Testis (tissue), 3 donors: Measurements from ENCODE around the gene CELF2. TPM values are rescaled to one million over a fixed set of nuclear protein-coding genes. Genes with fewer than 3 reads are reported as not detected.
"Not testable (repeated sequence)": the region's sequence is repeated elsewhere in the genome, so short reads cannot be mapped to it uniquely, and the experiment has no call there.

Experiments
- DNase-seq: peaks from one replicate; pipeline ENCODE4 v3.0.0-alpha.2; 2019
- H3K27ac ChIP-seq, 2 donors: fragments of 200-600 bp; sonication (generic); one replicate each; pipeline ENCODE4 v1.5.1; 2019
- H3K27me3 ChIP-seq: fragments of 200-600 bp; sonication (generic); one replicate; pipeline ENCODE4 v1.5.1; 2019
- H3K36me3 ChIP-seq: fragments of 200-600 bp; sonication (generic); one replicate; pipeline ENCODE4 v1.5.1; 2017; ENCODE audit warnings: low read depth; ENCODE audit errors: missing control alignments
- H3K4me1 ChIP-seq: fragments of 200-600 bp; sonication (generic); one replicate; pipeline ENCODE4 v1.5.1; 2019
- H3K4me3 ChIP-seq, 2 donors: fragments of 200-600 bp; sonication (generic); one replicate each; pipeline ENCODE4 v1.5.1; 2017 to 2019
- H3K9me3 ChIP-seq: fragments of 200-600 bp; sonication (generic); one replicate; pipeline ENCODE4 v1.5.1; 2017
- POLR2A ChIP-seq: fragments of 450-650 bp; IDR thresholded peaks from one replicate; pipeline ENCODE4 v1.6.1; 2017; ENCODE audit warnings: antibody characterized with exemption, mild to moderate bottlenecking, moderate library complexity
- WGBS, 2 donors: methylation state at CpG; one replicate each; pipeline ENCODE4 v1.1.5; 2018; 5-methylcytosine and 5-hydroxymethylcytosine counted together
- intact Hi-C: fragments of 100-400 bp; cut with DNase I; formaldehyde crosslinking; loops from one replicate; pipeline ENCODE4 v1.15.1; 2023; ENCODE audit warnings: low total_unique reads
- polyA plus RNA-seq: library from polyadenylated mRNA; stranded (reverse); fragments of 350-450 nt; fragmentation: Illumina TruSeq; extraction: RNeasy Lipid Tissue Mini Kit (QIAGEN cat#74804); gene quantifications from one replicate; pipeline ENCODE4 v1.2.3, GENCODE V29; 2014; ENCODE audit warnings: low read depth, low replicate concordance; ENCODE audit not compliant: insufficient read depth
- total RNA-seq, 2 donors: library from RNA; depleted of rRNA; stranded (reverse); fragments of >200 nt; gene quantifications; one replicate each; pipeline ENCODE4 v1.2.3, GENCODE V29; 2016
- TF ChIP-seq, protein P1 (sequence below), 3 experiments: fragments of 450-650 bp in 2 of 3; fragments of 200-600 bp in 1 of 3; sonication (generic) in 1 of 3; IDR thresholded peaks; one replicate each; pipeline ENCODE4 v1.5.1; 2016 to 2019; ENCODE audit warnings: antibody characterized with exemption in 3 of 3, mild to moderate bottlenecking in 2 of 3, moderate library complexity in 1 of 3

CELF2 gene
- total and polyA plus RNA-seq, 3 donors from 2014 or later, result 17.5 to 41.6 (median 27.8) TPM

DNA sequence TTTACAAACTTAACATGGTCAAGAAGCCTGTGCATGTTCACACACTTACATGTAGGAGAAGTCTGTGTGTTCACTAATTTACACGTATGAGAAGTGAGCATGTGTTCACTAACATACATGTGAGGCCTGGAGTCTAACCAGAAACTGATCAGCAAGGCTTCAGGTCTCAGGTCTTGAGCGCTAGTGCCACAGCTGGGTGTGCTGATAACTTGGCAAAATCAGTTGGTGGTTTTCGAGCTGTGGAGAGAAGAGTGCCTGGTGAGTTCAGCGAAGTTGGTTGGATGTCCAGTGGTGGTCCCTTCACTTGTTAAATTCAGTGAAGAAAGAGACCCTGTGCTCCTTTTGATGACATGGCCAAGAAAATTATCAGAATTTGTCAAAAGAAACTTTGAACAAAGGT lies 98.7 kb downstream of the CELF2 start:
- Histone ChIP-seq H3K27ac (no peak overlapping the region), H3K36me3 (no peaks in the 10 kb centered on the region), H3K4me1 (no peaks in the 10 kb centered on the region), H3K4me3 (no peak overlapping the region), H3K9me3 (no peaks in the 10 kb centered on the region), H3K27me3 (no peaks in the 10 kb centered on the region)
- intact Hi-C loops, result no loop called here
- 93 to 95% methylated on average over 4 of the region's 4 CpGs for WGBS, 2 donors
- TF ChIP-seq POLR2A, result no peak
- TF ChIP-seq, protein P1, sequence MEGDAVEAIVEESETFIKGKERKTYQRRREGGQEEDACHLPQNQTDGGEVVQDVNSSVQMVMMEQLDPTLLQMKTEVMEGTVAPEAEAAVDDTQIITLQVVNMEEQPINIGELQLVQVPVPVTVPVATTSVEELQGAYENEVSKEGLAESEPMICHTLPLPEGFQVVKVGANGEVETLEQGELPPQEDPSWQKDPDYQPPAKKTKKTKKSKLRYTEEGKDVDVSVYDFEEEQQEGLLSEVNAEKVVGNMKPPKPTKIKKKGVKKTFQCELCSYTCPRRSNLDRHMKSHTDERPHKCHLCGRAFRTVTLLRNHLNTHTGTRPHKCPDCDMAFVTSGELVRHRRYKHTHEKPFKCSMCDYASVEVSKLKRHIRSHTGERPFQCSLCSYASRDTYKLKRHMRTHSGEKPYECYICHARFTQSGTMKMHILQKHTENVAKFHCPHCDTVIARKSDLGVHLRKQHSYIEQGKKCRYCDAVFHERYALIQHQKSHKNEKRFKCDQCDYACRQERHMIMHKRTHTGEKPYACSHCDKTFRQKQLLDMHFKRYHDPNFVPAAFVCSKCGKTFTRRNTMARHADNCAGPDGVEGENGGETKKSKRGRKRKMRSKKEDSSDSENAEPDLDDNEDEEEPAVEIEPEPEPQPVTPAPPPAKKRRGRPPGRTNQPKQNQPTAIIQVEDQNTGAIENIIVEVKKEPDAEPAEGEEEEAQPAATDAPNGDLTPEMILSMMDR (IDR thresholded peaks at IDR 0.05), result no peak
- no peak for DNase-seq

DNA sequence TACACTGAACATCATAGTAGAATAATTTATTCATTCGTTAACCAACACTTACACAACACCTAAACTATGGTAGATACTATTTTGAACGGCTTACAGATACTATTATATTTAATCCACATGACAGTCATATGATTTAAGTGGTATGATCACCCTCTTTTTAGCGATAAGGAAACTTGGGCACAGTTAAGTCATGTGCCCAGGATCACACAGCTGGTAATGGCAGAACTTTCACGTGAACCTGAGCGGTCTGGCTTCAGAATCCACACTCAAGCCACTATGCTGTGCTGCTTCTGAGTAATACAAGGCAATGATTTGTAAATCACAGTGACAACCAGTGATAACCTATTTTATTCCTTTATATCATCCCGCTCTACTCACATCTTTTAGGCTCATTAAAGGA lies 99.1 kb downstream of the CELF2 start:
- no peaks in the 10 kb centered on the region for H3K27me3 ChIP-seq
- no peak for TF ChIP-seq POLR2A
- TF ChIP-seq, protein P1 (IDR thresholded peaks at IDR 0.05), result no peak
- 81 to 89% methylated on average over 6 of the region's 6 CpGs for WGBS, 2 donors
- no peak overlapping the region for H3K27ac ChIP-seq
- no peak for DNase-seq
- no peaks in the 10 kb centered on the region for H3K4me1 ChIP-seq
- no peaks in the 10 kb centered on the region for H3K9me3 ChIP-seq
- no peaks in the 10 kb centered on the region for H3K36me3 ChIP-seq
- intact Hi-C loops, result no loop called here
- no peak overlapping the region for H3K4me3 ChIP-seq

DNA sequence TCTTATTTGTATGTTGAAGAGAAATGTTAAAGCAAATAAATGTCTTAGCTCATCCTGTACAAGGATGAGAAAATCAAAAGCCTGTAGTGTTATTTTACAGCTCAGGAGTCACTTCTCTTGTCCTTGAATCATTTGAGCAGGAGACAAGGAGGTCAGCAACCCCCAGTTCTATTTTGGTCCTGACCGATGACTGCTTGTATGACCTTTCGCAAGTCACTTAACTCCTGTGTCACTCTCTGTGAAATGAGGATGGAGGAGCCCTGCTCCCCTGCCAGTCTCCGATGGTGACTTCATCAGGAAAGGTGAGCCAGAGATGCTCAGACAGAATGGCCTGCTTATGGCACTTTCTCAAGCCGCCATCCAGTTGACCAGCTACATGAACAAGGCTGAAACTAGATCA lies 101.0 kb downstream of the CELF2 start:
- intact Hi-C loops, result no loop called here
- TF ChIP-seq, protein P1 (IDR thresholded peaks at IDR 0.05), result no peak
- no peak for TF ChIP-seq POLR2A
- no peaks in the 10 kb centered on the region for H3K4me1 ChIP-seq
- no peak overlapping the region for H3K27ac ChIP-seq
- no peak overlapping the region for H3K4me3 ChIP-seq
- H3K9me3 ChIP-seq, result no peaks in the 10 kb centered on the region
- H3K27me3 ChIP-seq, result no peaks in the 10 kb centered on the region
- 85 to 89% methylated on average over 4 of the region's 4 CpGs for WGBS, 2 donors
- H3K36me3 ChIP-seq, result no peaks in the 10 kb centered on the region
- DNase-seq, result no peak

DNA sequence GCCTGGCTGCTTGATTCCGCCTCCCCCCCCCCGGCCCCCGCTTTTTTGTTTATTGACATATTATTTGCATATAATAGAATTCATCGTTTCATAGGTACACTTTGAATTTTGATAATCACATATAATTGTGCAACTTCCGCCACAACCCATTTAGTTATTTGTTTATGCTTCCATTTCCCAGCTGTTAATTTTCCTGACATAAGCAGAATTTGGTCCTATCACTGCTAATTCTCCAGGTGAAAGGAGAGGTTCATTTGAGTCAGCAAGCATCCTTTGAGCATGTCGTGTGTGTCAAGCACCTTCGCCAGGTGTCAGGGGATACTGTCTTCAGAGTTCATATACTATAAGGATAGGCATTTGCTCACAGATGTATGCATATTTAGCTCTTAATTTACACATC lies 102.2 kb downstream of the CELF2 start:
- Histone ChIP-seq H3K4me1 (no peaks in the 10 kb centered on the region), H3K9me3 (no peaks in the 10 kb centered on the region), H3K4me3 (no peak overlapping the region), H3K36me3 (no peaks in the 10 kb centered on the region), H3K27ac (no peak overlapping the region), H3K27me3 (no peaks in the 10 kb centered on the region)
- TF ChIP-seq, protein P1 (IDR thresholded peaks at IDR 0.05), result no peak
- TF ChIP-seq POLR2A, result no peak
- WGBS, 2 donors, result 92 to 93% methylated on average over 7 of the region's 7 CpGs
- intact Hi-C loops, result no loop called here
- DNase-seq, result no peak

DNA sequence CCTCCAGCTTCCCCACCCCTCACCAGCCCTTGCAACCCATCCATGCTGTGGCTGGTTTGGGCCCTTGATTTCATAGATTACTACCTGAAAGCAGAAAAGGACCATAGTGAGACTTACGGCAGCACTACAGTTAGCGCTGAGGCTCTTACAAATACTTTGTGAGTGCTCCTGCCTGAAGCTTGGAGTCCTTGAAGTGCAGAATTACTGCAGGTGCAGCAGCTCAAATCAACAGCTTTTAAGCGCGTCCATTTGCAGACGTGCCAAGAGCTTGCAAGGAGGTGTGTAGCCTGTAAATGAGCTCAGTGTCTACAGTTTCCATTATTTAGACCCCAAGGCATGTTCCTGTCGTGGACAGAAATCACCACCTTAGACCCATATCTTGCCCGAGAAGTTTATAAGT lies 103.0 kb downstream of the CELF2 start:
- no peak overlapping the region for H3K27ac ChIP-seq
- intact Hi-C loops, result no loop called here
- WGBS, 2 donors, result 88 to 90% methylated on average over 7 of the region's 7 CpGs
- H3K27me3 ChIP-seq, result no peaks in the 10 kb centered on the region
- H3K4me3 ChIP-seq, result no peak overlapping the region
- DNase-seq, result no peak
- H3K36me3 ChIP-seq, result no peaks in the 10 kb centered on the region
- no peaks in the 10 kb centered on the region for H3K4me1 ChIP-seq
- TF ChIP-seq, protein P1 (IDR thresholded peaks at IDR 0.05), result no peak
- no peak for TF ChIP-seq POLR2A
- H3K9me3 ChIP-seq, result no peaks in the 10 kb centered on the region

DNA sequence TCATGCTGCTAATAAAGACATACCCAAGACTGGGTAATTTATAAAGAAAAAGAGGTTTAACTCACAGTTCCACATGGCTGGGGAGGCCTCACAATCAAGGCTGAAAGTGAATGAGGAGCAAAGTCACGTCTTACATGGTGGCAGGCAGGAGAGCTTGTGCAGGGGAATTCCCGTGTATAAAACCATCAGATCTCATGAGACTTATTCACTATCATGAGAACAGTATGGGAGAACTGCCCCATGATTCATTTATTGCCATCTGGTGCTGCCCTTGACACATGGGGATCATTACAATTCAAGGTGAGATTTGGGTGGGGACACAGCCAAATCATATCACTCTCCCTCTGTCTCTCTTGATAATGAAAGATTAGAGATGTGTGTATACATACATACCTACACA lies 106.2 kb downstream of the CELF2 start:
- H3K36me3 ChIP-seq, DNase-seq, H3K27ac ChIP-seq, H3K4me3 ChIP-seq, H3K9me3 ChIP-seq, intact Hi-C loops, H3K4me1 ChIP-seq, H3K27me3 ChIP-seq: not testable (repeated sequence)
- 45 to 64% methylated on average over 2 of the region's 2 CpGs for WGBS, 2 donors
